K562 (cell line): ENCODE results near the gene NR2F6. TPM values are rescaled to one million over a fixed set of nuclear protein-coding genes. Genes with fewer than 3 reads are reported as not detected.

ENCODE experiments used
- ARID3B ChIP-seq: fragments of 250-450 bp; sonication (Bioruptor Pico); IDR thresholded peaks from 2 replicates; pipeline ENCODE4 v1.4.0; 2020; ENCODE audit warnings: borderline replicate concordance
- CCAR2 ChIP-seq: fragments of 200-400 bp; formaldehyde crosslinking; IDR thresholded peaks from 2 replicates; pipeline ENCODE4 v1.6.1; 2017; ENCODE audit warnings: mild to moderate bottlenecking, low read depth, low read length
- E2F6 ChIP-seq, 2 experiments: IDR thresholded peaks; 2 replicates each; pipeline ENCODE4 v1.6.1; 2011; ENCODE audit warnings: borderline replicate concordance in 1 of 2, control low read depth in 1 of 2, low read depth in 1 of 2, low read length in 1 of 2, mild to moderate bottlenecking in 1 of 2, mixed read lengths in 1 of 2, moderate library complexity in 1 of 2; ENCODE audit not compliant: insufficient read depth in 1 of 2, insufficient read length in 1 of 2, poor library complexity in 1 of 2, severe bottlenecking in 1 of 2; ENCODE audit errors: extremely low read depth in 1 of 2
- HNRNPUL1 ChIP-seq: fragments of 200-400 bp; formaldehyde crosslinking; IDR thresholded peaks from 2 replicates; pipeline ENCODE4 v1.6.1; 2017; ENCODE audit warnings: low read length
- MIER1 ChIP-seq: fragments of 450-650 bp; IDR thresholded peaks from 2 replicates; pipeline ENCODE4 v1.6.1; 2016; ENCODE audit warnings: antibody characterized with exemption, mild to moderate bottlenecking, low read depth
- NCOA2 ChIP-seq, 2 experiments: fragments of 450-650 bp; IDR thresholded peaks; 2 replicates each; pipeline ENCODE4 v1.6.1; 2018; ENCODE audit warnings: mild to moderate bottlenecking in 2 of 2, moderate library complexity in 1 of 2; ENCODE audit not compliant: partially characterized antibody in 2 of 2
- RBM34 ChIP-seq: fragments of 200-400 bp; formaldehyde crosslinking; IDR thresholded peaks from 2 replicates; pipeline ENCODE4 v1.6.1; 2018; ENCODE audit warnings: low read length, borderline replicate concordance; ENCODE audit not compliant: insufficient read depth
- SP1 ChIP-seq: sonication (generic); formaldehyde crosslinking; IDR thresholded peaks from 2 replicates; pipeline ENCODE4 v1.8.1; 2022; ENCODE audit warnings: mild to moderate bottlenecking, missing genetic modification reagents
- THAP12 ChIP-seq: fragments of 250-450 bp; sonication (Bioruptor Pico); IDR thresholded peaks from 2 replicates; pipeline ENCODE4 v1.9.0; 2021; ENCODE audit warnings: mild to moderate bottlenecking, inconsistent platforms
- U2AF2 ChIP-seq: fragments of 200-400 bp; formaldehyde crosslinking; optimal IDR thresholded peaks from 2 replicates; pipeline ENCODE3; 2017; ENCODE audit warnings: low read depth, mild to moderate bottlenecking, low read length
- ZNF146 ChIP-seq: IDR thresholded peaks from one replicate; pipeline ENCODE4 v1.6.1; 2018; ENCODE audit warnings: missing compliant biosample characterization; ENCODE audit not compliant: unreplicated experiment
- ZNF282 ChIP-seq: sonication (generic); formaldehyde crosslinking; IDR thresholded peaks from 2 replicates; pipeline ENCODE4 v1.8.1; 2023; ENCODE audit warnings: missing genetic modification reagents
- ZZZ3 ChIP-seq: fragments of 450-650 bp; IDR thresholded peaks from 2 replicates; pipeline ENCODE4 v1.6.1; 2016; ENCODE audit warnings: antibody characterized with exemption, mild to moderate bottlenecking, moderate library complexity
- polyA plus RNA-seq, 8 experiments: library from polyadenylated mRNA; depleted of rRNA in 4 of 8; stranded (reverse) in 5 of 8; unstranded in 3 of 8; fragments of >200 nt; fragmentation: Nextera tagmentation in 2 of 8; fragmentation: Illumina TruSeq in 1 of 8; extraction: Ambion mirVana in 2 of 8; extraction: Trizol in 1 of 8; gene quantifications; 2 replicates each; pipeline versions ENCODE4 v1.2.1 to v1.2.3, GENCODE V29; 2011 to 2014; ENCODE audit warnings: inconsistent platforms in 1 of 8, missing spikeins in 1 of 8
- total RNA-seq, 7 experiments: library from RNA; depleted of rRNA in 6 of 7; stranded (reverse); fragments of >200 nt in 6 of 7; fragmentation: Illumina TruSeq in 2 of 7; extraction: Trizol in 2 of 7; gene quantifications; 2 replicates each; pipeline versions ENCODE4 v1.2.1 to v1.2.3, GENCODE V29; 2011 to 2021; ENCODE audit warnings: low replicate concordance in 1 of 7

The NR2F6 gene
- total and polyA plus RNA-seq, 9 of the 15 experiments (the other 6 are each of a cell fraction or from before 2014, with no cell fraction given): 0.76 to 97.5 (median 18.8) TPM

- TF ChIP-seq THAP12 (CRISPR knock-in tag) (no peak), CCAR2 (no peak), E2F6 (IDR thresholded peaks at IDR 0.05; ENCODE audit: borderline replicate concordance in 1 of 2, extremely low read depth in 1 of 2, insufficient read depth in 1 of 2, insufficient read length in 1 of 2, low read depth in 1 of 2, low read length in 1 of 2, poor library complexity in 1 of 2, severe bottlenecking in 1 of 2) (peak in 1 of 2 experiments; percentile 19), ZNF282 (no peak), SP1 (no peak), ARID3B (no peak), NCOA2 (IDR thresholded peaks at IDR 0.05; ENCODE audit: partially characterized antibody in 2 of 2) (no peak), RBM34 (no peak), ZNF146 (no peak), ZZZ3 (no peak), MIER1 (no peak), U2AF2 (no peak), HNRNPUL1 (no peak)
These were observed 1.1 kb upstream of the NR2F6 start (continued) for GRCh38 chr19:17246681-17247425.
